ENCODE data around the gene ILF2. TPM values are rescaled to one million over a fixed set of nuclear protein-coding genes. Genes with fewer than 3 reads are reported as not detected.

The ILF2 gene
- total and polyA plus RNA-seq, 2 of the 13 experiments (the other 11 are each of a cell fraction or from before 2014, with no cell fraction given), result 292 to 366 TPM

- TF ChIP-seq ZNF770 (CRISPR knock-in tag; IDR thresholded peaks at IDR 0.05) (peak; percentile 35; the same call in 1 of the 2 replicates), ARID5B (CRISPR knock-in tag; IDR thresholded peaks at IDR 0.05) (peak; percentile 56; the same call in 1 of the 2 replicates), KDM5A (IDR thresholded peaks at IDR 0.05; ENCODE audit: borderline replicate concordance, low read length) (peak; percentile 86), ZNF747 (CRISPR knock-in tag; IDR thresholded peaks at IDR 0.05; ENCODE audit: borderline replicate concordance) (no peak), ZNF766 (CRISPR knock-in tag; IDR thresholded peaks at IDR 0.05; ENCODE audit: borderline replicate concordance) (peak; percentile 24; the same call in 1 of the 2 replicates), MAX (IDR thresholded peaks at IDR 0.05) (peak; percentile 50), ZNF235 (CRISPR knock-in tag; IDR thresholded peaks at IDR 0.05; ENCODE audit: borderline replicate concordance) (0 out of 2 replicates have a peak, but pooled peaks have one; percentile 59), CTCF (CRISPR knock-in tag; IDR thresholded peaks at IDR 0.05) (peak; percentile 48), ZNF280D (CRISPR knock-in tag; IDR thresholded peaks at IDR 0.05) (peak; percentile 64; the same call in 1 of the 2 replicates), ZNF317 (CRISPR knock-in tag; IDR thresholded peaks at IDR 0.05) (peak; percentile 78; the same call in 1 of the 2 replicates), ZNF569 (CRISPR knock-in tag; IDR thresholded peaks at IDR 0.05; ENCODE audit: borderline replicate concordance) (peak; percentile 81; the same call in 1 of the 2 replicates)
Measured at GRCh38 chr1:153658400-153659174, 12.2 kb downstream of the ILF2 start, which contains the start of gene SNAPIN (continued).
